ENCODE data around the gene SEC23B. TPM values are rescaled to one million over a fixed set of nuclear protein-coding genes. Genes with fewer than 3 reads are reported as not detected.

SEC23B gene
- 52.0 and 56.6 TPM in 2 replicates for total RNA-seq

- no peak for TF ChIP-seq CTCF (IDR thresholded peaks at IDR 0.05)
- DNase-seq (peak; percentile 92), ATAC-seq (ENCODE audit: low read depth) (peak; percentile 92)
- Mint-ChIP-seq H3K4me3 (peak within 1 kb of the TSS; percentile 100), H3K36me3 (ENCODE audit: low read depth) (peaks cover 41% of the 10 kb centered on the region), H3K4me1 (peaks cover 36% of the 10 kb centered on the region), H3K27me3 (peaks cover 2% of the 10 kb centered on the region), H3K9me3 (no peaks in the 10 kb centered on the region), H3K27ac (peak within 1 kb of the TSS; percentile 100)
- intact Hi-C loops (cut with micrococcal nuclease) = loop anchor here (1.0 to 2.0 kb wide), 11 partner anchors 10 to 1777 kb away; partner anchors contain the start of genes CFAP61, CRNKL1, DZANK1 and POLR3F
- POLR2A ChIA-PET = interaction anchor here (0.7 to 3.9 kb wide), 20 partner anchors 10 to 1545 kb away, joined by 3 to 123 read pairs (median 4); partner anchors contain the start of genes CFAP61, CRNKL1, DTD1 and DZANK1
- CTCF ChIA-PET = interaction anchor here (0.8 to 1.8 kb wide), 2 partner anchors 10 to 40 kb away, joined by 4 to 6 read pairs; partner anchors contain the start of genes DZANK1, POLR3F and RBBP9
Observed at GRCh38 chr20:18507218-18508191, at the start of gene SEC23B. SEC23B (plus strand) TSS chr20:18507940; CDS start chr20:18510836, 2,896 bp downstream.

GRCh38 chr20:18465536-18466200 lies 42.1 kb upstream of the SEC23B start:
- H3K9me3 Mint-ChIP-seq = no peaks in the 10 kb centered on the region
- no peak overlapping the region for H3K27ac Mint-ChIP-seq
- H3K4me3 Mint-ChIP-seq = peak overlapping the region; percentile 99
- no peaks in the 10 kb centered on the region for H3K27me3 Mint-ChIP-seq
- DNase-seq = no peak
- TF ChIP-seq CTCF (IDR thresholded peaks at IDR 0.05) = no peak
- peaks cover 27% of the 10 kb centered on the region for H3K4me1 Mint-ChIP-seq
- POLR2A ChIA-PET = interaction anchor here (2.1 to 3.0 kb wide), 3 partner anchors 31 to 178 kb away, joined by 19 to 72 read pairs (median 32); partner anchors contain the start of genes RBBP9, SEC23B and ZNF133
- intact Hi-C loops (cut with micrococcal nuclease) = loop anchor here (5.0 kb wide), 1 partner anchor 963 kb away; no protein-coding TSS in a partner anchor
- ATAC-seq (ENCODE audit: low read depth) = no peak
- peaks cover 19% of the 10 kb centered on the region for H3K36me3 Mint-ChIP-seq (ENCODE audit: low read depth)
- CTCF ChIA-PET = no interaction called here

- Mint-ChIP-seq H3K27ac (peak overlapping the region; percentile 95), H3K9me3 (no peaks in the 10 kb centered on the region), H3K27me3 (no peaks in the 10 kb centered on the region), H3K36me3 (ENCODE audit: low read depth) (peaks cover 26% of the 10 kb centered on the region), H3K4me3 (peak overlapping the region; percentile 99), H3K4me1 (peaks cover 27% of the 10 kb centered on the region)
- ChIA-PET CTCF (interaction anchor here (0.9 to 2.0 kb wide), 5 partner anchors 30 to 53 kb away, joined by 3 to 6 read pairs (median 4); partner anchors contain the start of genes RBBP9 and SEC23B), POLR2A (interaction anchor here (0.6 to 3.0 kb wide), 10 partner anchors 12 to 500 kb away, joined by 3 to 72 read pairs (median 5); partner anchors contain the start of genes KAT14, MGME1, PET117 and RBBP9)
- intact Hi-C loops (cut with micrococcal nuclease) = loop anchor here (5.0 kb wide), 1 partner anchor 964 kb away; no protein-coding TSS in a partner anchor
- DNase-seq = no peak
- no peak for TF ChIP-seq CTCF (IDR thresholded peaks at IDR 0.05)
- ATAC-seq (ENCODE audit: low read depth) = no peak
Observed at GRCh38 chr20:18466574-18466893, 41.2 kb upstream of the SEC23B start.

GRCh38 chr20:18466894-18467730 lies 40.6 kb upstream of the SEC23B start, which contains the start of the genes DZANK1 and POLR3F:
DZANK1 (minus strand) TSS chr20:18467030; CDS start chr20:18465358, 1,672 bp downstream.
POLR3F (plus strand) TSS chr20:18467390; CDS start chr20:18467507, 117 bp downstream.
- peaks cover 27% of the 10 kb centered on the region for H3K4me1 Mint-ChIP-seq
- CTCF ChIA-PET = interaction anchor here (0.6 to 2.0 kb wide), 6 partner anchors 30 to 1477 kb away, joined by 3 to 6 read pairs (median 4); partner anchors contain the start of genes RBBP9 and SEC23B
- no peaks in the 10 kb centered on the region for H3K27me3 Mint-ChIP-seq
- ATAC-seq (ENCODE audit: low read depth) (peak; percentile 96), DNase-seq (peak; percentile 88)
- TF ChIP-seq CTCF (IDR thresholded peaks at IDR 0.05) = no peak
- H3K4me3 Mint-ChIP-seq = peak within 1 kb of the TSS; percentile 99
- intact Hi-C loops (cut with micrococcal nuclease) = loop anchor here (1.0 to 5.0 kb wide), 11 partner anchors 30 to 965 kb away; partner anchors contain the start of genes KAT14, PET117, RBBP9 and RRBP1
- H3K36me3 Mint-ChIP-seq (ENCODE audit: low read depth) = peaks cover 28% of the 10 kb centered on the region
- H3K27ac Mint-ChIP-seq = peak within 1 kb of the TSS; percentile 95
- POLR2A ChIA-PET = interaction anchor here (0.5 to 3.0 kb wide), 11 partner anchors 13 to 500 kb away, joined by 3 to 72 read pairs (median 6); partner anchors contain the start of genes KAT14, MGME1, PET117 and RBBP9
- no peaks in the 10 kb centered on the region for H3K9me3 Mint-ChIP-seq

All from activated B cell treated with CpG ODN at 0.5 μM for 24 hours (primary cell).